ENCODE results near the gene TBC1D32. TPM values are rescaled to one million over a fixed set of nuclear protein-coding genes. Genes with fewer than 3 reads are reported as not detected.

The TBC1D32 gene
- total RNA-seq, 1 experiment from 2014 or later: 66.8 TPM

DNA sequence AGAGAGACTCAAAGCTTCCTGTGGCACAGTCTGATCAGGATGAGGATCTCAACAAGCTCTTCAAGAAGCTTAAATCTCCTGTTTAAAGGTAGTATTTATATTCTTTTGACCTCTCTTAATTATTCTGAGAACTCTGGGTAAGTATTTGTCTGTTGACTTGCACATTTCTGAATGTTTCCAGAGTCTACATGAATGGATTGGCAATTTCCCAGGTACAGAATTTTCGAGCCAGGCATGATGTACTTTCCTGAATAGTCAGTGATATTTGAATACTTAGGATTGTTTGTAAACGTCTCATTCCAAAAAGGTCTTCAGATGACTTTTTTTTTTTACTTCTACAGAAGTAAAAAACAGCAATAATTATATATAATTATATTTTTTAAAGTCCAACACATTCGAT lies 293.4 kb downstream of the TBC1D32 start:
- H3K27me3 ChIP-seq (ENCODE audit: low read length): no peaks in the 10 kb centered on the region
- peaks cover 3% of the 10 kb centered on the region; the same call in 1 of the 2 replicates for H3K9me3 ChIP-seq (ENCODE audit: low read length)
- H3K4me3 ChIP-seq (ENCODE audit: low read length): no peak overlapping the region
- H4K20me1 ChIP-seq (ENCODE audit: insufficient read depth, low read depth, low read length): no peaks in the 10 kb centered on the region
- no peak overlapping the region for H3K4me2 ChIP-seq (ENCODE audit: low read depth, low read length, poor library complexity, severe bottlenecking)
- no peak overlapping the region for H3K27ac ChIP-seq (ENCODE audit: low read length)
- no peaks in the 10 kb centered on the region for H3K9me2 ChIP-seq (replicated peaks; ENCODE audit: insufficient read depth, low read length)
- no peaks in the 10 kb centered on the region for H3K4me1 ChIP-seq (ENCODE audit: low read length)
- no peak overlapping the region for H3K9ac ChIP-seq (ENCODE audit: low read length)
- DNase-seq: no peak
- H2AFZ ChIP-seq (ENCODE audit: low read length): no peak overlapping the region
- H3K79me2 ChIP-seq (ENCODE audit: low read length): no peaks in the 10 kb centered on the region
- no peaks in the 10 kb centered on the region for H3K36me3 ChIP-seq (ENCODE audit: insufficient read depth, low read length)

DNA sequence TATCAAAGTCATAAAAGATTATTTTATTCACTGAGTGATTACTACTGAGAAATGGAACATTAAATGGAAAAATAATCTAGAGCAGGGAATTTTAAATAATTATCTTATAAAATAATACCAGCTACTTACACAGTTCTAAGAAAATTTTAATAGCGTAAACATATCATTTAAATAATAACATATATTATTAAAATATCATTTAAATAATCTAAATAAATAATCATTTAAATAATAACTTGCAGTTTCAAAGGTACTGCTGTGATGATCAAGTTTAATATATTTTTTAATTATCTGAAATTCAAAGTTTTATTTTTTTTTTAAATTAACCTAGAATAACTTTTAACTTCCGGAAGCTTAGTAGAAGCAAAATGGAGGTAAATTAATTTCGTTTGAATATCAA lies 301.2 kb downstream of the TBC1D32 start:
- no peak overlapping the region for H3K4me2 ChIP-seq (ENCODE audit: low read depth, low read length, poor library complexity, severe bottlenecking)
- no peaks in the 10 kb centered on the region for H3K79me2 ChIP-seq (ENCODE audit: low read length)
- H2AFZ ChIP-seq (ENCODE audit: low read length): no peak overlapping the region
- no peaks in the 10 kb centered on the region for H3K9me2 ChIP-seq (replicated peaks; ENCODE audit: insufficient read depth, low read length)
- H3K36me3 ChIP-seq (ENCODE audit: insufficient read depth, low read length): no peaks in the 10 kb centered on the region
- no peak for DNase-seq
- no peak overlapping the region for H3K9ac ChIP-seq (ENCODE audit: low read length)
- no peak overlapping the region for H3K4me3 ChIP-seq (ENCODE audit: low read length)
- no peak overlapping the region for H3K27ac ChIP-seq (ENCODE audit: low read length)
- no peaks in the 10 kb centered on the region for H3K4me1 ChIP-seq (ENCODE audit: low read length)
- H3K27me3 ChIP-seq (ENCODE audit: low read length): no peaks in the 10 kb centered on the region; the same call in 1 of the 2 replicates
- no peaks in the 10 kb centered on the region for H4K20me1 ChIP-seq (ENCODE audit: insufficient read depth, low read depth, low read length)
- no peaks in the 10 kb centered on the region for H3K9me3 ChIP-seq (ENCODE audit: low read length)

DNA sequence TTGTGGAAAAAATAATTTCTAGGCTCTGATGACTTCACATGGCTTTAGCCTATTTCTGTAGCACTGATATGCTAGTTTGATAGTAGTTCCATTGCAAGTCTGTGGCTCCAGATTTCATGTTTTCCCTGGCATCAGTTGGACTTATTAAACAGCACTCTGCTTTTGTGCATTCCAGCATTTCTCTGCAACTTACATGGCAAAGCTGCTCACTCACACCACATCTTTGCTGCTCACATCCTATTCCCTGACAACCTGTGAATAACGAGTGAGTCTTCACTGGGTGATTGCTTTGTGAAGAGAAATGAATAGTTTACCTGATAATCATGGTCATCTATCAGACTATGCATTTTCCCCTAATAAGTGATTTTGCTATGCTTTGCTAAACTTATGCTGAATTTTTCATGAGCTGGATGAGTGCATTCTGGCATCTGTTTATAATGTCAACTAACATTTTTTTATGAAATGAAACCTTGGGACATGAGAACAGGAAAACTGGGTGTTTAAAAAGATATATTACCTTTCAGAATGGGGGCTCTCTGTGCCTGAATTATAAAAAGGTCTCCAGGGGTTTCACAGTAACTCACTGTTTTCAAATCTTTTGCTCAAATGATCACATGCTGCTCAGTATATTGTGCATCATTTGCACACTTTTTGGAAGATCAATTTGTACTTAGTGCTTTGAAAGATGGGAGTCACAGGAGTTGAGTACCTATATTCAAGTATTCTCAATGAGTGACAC lies 301.8 kb downstream of the TBC1D32 start:
- Histone ChIP-seq H3K4me3 (ENCODE audit: low read length) (no peak overlapping the region), H3K27ac (ENCODE audit: low read length) (no peak overlapping the region), H3K4me2 (ENCODE audit: low read depth, low read length, poor library complexity, severe bottlenecking) (no peak overlapping the region), H3K36me3 (ENCODE audit: insufficient read depth, low read length) (no peaks in the 10 kb centered on the region), H3K4me1 (ENCODE audit: low read length) (no peaks in the 10 kb centered on the region), H3K9me3 (ENCODE audit: low read length) (no peaks in the 10 kb centered on the region), H3K9ac (ENCODE audit: low read length) (no peak overlapping the region), H3K27me3 (ENCODE audit: low read length) (no peaks in the 10 kb centered on the region; the same call in 1 of the 2 replicates), H2AFZ (ENCODE audit: low read length) (no peak overlapping the region), H3K9me2 (replicated peaks; ENCODE audit: insufficient read depth, low read length) (no peaks in the 10 kb centered on the region), H4K20me1 (ENCODE audit: insufficient read depth, low read depth, low read length) (no peaks in the 10 kb centered on the region), H3K79me2 (ENCODE audit: low read length) (no peaks in the 10 kb centered on the region)
- DNase-seq: no peak

Small RNA genes lying within 50 kb of the gene (small RNA-seq; reads per million reads assigned to genes)
- gene RF00019: not detected
- gene RNU6-1286P: not detected

Other genes starting within 250 kb of the TBC1D32 start
- not detected in 2 replicates for gene GJA1, start 101.2 kb upstream of the TBC1D32 start, total RNA-seq (2014; rRNA removed; shearing (Covaris generic); ENCODE audit: low replicate concordance)